Measurements from ENCODE around the gene RGS14. TPM values are rescaled to one million over a fixed set of nuclear protein-coding genes. Genes with fewer than 3 reads are reported as not detected.

RGS14 gene
- total RNA-seq, 4 donors from 2014 or later, result 3.7 to 18.3 (median 11.9) TPM

DNA sequence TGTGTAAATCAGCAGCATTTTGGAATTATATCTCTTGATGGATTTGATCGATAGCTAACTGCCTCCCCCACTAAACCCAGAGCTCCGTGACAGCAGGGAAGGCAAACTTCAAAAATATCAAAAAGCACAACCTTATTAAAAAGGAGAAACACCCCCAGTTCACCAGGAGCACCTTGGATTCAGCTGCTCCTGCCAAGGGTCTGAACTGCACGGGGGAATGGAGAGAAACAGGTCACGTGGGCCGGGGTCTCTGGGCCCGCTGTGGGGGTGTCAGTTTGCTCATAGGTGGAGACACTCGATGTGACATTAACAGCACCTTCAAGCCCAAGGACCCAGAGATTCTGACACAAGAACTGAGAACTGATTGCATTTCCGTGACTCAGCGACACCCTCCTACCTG is 25.5 kb downstream of the RGS14 start:
- 87% methylated on average over 9 of the region's 9 CpGs for WGBS
- intact Hi-C loops (cut with DNase I), result no loop called here
- no peak overlapping the region for H3K27ac ChIP-seq (replicated peaks in 1 of 4)
- peaks cover 5 to 7% (median 7%) of the 10 kb centered on the region in 4 donors for H3K4me1 ChIP-seq
- TF ChIP-seq, protein P1, sequence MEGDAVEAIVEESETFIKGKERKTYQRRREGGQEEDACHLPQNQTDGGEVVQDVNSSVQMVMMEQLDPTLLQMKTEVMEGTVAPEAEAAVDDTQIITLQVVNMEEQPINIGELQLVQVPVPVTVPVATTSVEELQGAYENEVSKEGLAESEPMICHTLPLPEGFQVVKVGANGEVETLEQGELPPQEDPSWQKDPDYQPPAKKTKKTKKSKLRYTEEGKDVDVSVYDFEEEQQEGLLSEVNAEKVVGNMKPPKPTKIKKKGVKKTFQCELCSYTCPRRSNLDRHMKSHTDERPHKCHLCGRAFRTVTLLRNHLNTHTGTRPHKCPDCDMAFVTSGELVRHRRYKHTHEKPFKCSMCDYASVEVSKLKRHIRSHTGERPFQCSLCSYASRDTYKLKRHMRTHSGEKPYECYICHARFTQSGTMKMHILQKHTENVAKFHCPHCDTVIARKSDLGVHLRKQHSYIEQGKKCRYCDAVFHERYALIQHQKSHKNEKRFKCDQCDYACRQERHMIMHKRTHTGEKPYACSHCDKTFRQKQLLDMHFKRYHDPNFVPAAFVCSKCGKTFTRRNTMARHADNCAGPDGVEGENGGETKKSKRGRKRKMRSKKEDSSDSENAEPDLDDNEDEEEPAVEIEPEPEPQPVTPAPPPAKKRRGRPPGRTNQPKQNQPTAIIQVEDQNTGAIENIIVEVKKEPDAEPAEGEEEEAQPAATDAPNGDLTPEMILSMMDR (IDR thresholded peaks at IDR 0.05), result no peak
- H3K4me3 ChIP-seq, result no peak overlapping the region
- DNase-seq (ENCODE audit: extremely low spot score), result no peak
- H3K27me3 ChIP-seq, result peaks cover 0 to 19% (median 0%) of the 10 kb centered on the region in 4 donors
- H3K36me3 ChIP-seq, result no peaks in the 10 kb centered on the region
- H3K9me3 ChIP-seq, result no peaks in the 10 kb centered on the region

DNA sequence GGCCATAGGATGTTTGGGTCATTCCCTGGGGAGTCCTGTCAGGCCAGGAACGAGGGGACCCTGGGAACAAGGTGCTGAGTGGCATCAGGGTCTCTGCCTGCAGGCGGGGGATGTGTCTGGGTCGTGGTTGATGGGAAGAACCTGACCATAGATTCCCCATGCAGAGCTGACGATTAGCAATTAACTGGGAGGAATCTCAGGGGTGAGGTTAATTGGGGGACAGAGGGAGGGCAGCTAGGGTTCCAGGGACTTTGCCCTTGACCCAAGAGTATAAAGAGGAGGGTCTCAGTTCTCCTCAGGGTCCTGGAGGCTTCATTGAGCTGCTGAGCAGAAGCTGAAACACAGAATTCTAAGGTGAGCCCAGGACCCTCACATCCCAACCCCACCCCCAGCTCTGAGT is 26.4 kb downstream of the RGS14 start, which contains the start of gene SLC34A1:
Gene SLC34A1, plus strand, starts transcription at position 301 of the 400 bp plus-strand sequence. CDS start 1,308 bp downstream, outside the sequence.
- Histone ChIP-seq H3K27ac (replicated peaks in 1 of 4) (no peak within 1 kb of the TSS), H3K4me3 (no peak within 1 kb of the TSS), H3K27me3 (peaks cover 0 to 26% (median 0%) of the 10 kb centered on the region in 4 donors), H3K36me3 (no peaks in the 10 kb centered on the region), H3K4me1 (peaks cover 5 to 14% (median 7%) of the 10 kb centered on the region in 4 donors), H3K9me3 (no peaks in the 10 kb centered on the region)
- TF ChIP-seq EP300 (IDR thresholded peaks at IDR 0.05) (no peak), POLR2A (IDR thresholded peaks at IDR 0.05; ENCODE audit: low read depth) (no peak)
- TF ChIP-seq, protein P1 (IDR thresholded peaks at IDR 0.05), result no peak
- no peak for DNase-seq (ENCODE audit: extremely low spot score)
- WGBS, result no CpG with 5 or more reads among the region's 4 CpGs
- intact Hi-C loops (cut with DNase I), result no loop called here

DNA sequence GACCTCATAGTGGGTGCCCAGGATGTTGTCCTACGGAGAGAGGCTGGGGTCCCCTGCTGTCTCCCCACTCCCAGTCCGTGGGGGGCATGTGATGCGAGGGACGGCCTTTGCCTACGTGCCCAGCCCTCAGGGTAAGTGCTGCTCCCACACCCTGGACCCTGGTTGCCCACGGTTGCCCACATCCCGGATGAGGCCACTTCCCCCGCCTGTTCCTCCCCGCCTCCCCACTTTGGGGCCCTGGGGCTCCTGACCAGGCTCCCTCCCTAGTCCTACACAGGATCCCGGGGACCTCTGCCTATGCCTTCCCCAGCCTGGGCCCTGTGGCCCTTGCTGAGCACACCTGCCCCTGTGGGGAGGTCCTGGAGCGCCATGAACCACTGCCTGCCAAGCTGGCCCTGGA is 28.0 kb downstream of the RGS14 start:
- intact Hi-C loops (cut with DNase I), result loop anchor here (5.0 kb wide), 1 partner anchor 68 kb away; no protein-coding TSS in a partner anchor
- DNase-seq (ENCODE audit: extremely low spot score), result no peak
- Histone ChIP-seq H3K36me3 (no peaks in the 10 kb centered on the region), H3K4me3 (no peak overlapping the region), H3K27me3 (peaks cover 0 to 33% (median 0%) of the 10 kb centered on the region in 4 donors), H3K27ac (replicated peaks in 1 of 4) (no peak overlapping the region), H3K4me1 (peaks cover 5 to 28% (median 19%) of the 10 kb centered on the region in 4 donors), H3K9me3 (no peaks in the 10 kb centered on the region)
- TF ChIP-seq POLR2A (IDR thresholded peaks at IDR 0.05; ENCODE audit: low read depth), result no peak
- TF ChIP-seq EP300 (IDR thresholded peaks at IDR 0.05), result no peak
- no peak for TF ChIP-seq POLR2AphosphoS5 (IDR thresholded peaks at IDR 0.05)
- TF ChIP-seq, protein P1 (IDR thresholded peaks at IDR 0.05), result no peak
- WGBS, result 49% methylated on average over 5 of the region's 11 CpGs

DNA sequence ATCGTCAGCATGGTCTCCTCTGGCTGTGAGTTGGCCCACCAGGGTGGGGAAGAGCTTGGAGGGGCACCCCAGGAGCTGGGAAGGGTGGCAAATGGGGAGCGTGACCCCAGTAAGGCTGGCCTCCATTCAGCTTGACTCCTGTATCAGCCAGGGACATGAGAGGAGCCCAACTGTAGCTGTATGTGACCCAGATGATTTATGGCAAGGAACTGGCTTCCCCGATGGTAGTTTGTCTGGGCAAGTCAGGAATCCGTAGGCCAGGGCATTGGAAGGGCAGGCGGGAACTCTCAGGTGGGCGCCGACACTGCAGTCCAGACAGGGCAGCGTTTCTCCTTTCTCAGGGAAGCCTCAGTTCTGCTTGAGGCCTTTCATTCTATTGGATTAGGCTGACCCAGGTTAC is 28.8 kb downstream of the RGS14 start:
- intact Hi-C loops (cut with DNase I), result loop anchor here (5.0 kb wide), 1 partner anchor 69 kb away; no protein-coding TSS in a partner anchor
- Histone ChIP-seq H3K36me3 (no peaks in the 10 kb centered on the region), H3K27ac (replicated peaks in 1 of 4) (no peak overlapping the region), H3K9me3 (no peaks in the 10 kb centered on the region), H3K27me3 (peaks cover 0 to 33% (median 0%) of the 10 kb centered on the region in 4 donors), H3K4me3 (no peak overlapping the region), H3K4me1 (peaks cover 5 to 28% (median 19%) of the 10 kb centered on the region in 4 donors)
- DNase-seq (ENCODE audit: extremely low spot score), result no peak
- WGBS, result 89% methylated on average over 8 of the region's 8 CpGs
- TF ChIP-seq EP300 (IDR thresholded peaks at IDR 0.05) (no peak), POLR2AphosphoS5 (IDR thresholded peaks at IDR 0.05) (no peak), POLR2A (IDR thresholded peaks at IDR 0.05; ENCODE audit: low read depth) (no peak)
- TF ChIP-seq, protein P1 (IDR thresholded peaks at IDR 0.05), result no peak

DNA sequence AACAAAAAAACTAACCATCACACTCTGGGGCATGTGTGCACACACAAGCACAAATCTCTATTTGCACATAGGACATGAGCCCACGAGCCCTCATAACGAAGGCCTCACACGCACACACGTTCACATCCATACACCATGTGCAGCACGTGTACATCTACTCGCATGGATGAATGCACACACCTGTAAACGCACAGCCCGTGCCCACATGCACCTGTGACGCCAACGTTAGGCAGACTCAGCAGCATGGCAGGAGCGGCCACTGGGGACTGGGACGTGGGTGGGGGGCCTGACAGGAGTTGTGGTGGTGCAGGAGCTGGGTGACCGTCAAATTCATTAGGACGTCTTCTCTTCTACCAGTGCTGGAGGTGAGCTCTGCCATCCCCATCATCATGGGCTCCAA is 29.7 kb downstream of the RGS14 start:
- DNase-seq (ENCODE audit: extremely low spot score), result no peak
- no peaks in the 10 kb centered on the region for H3K9me3 ChIP-seq
- no peak overlapping the region for H3K27ac ChIP-seq (replicated peaks in 1 of 4)
- intact Hi-C loops (cut with DNase I), result loop anchor here (5.0 kb wide), 1 partner anchor 70 kb away; no protein-coding TSS in a partner anchor
- 88% methylated on average over 14 of the region's 14 CpGs for WGBS
- H3K4me3 ChIP-seq, result no peak overlapping the region
- peaks cover 0 to 33% (median 0%) of the 10 kb centered on the region in 4 donors for H3K27me3 ChIP-seq
- H3K4me1 ChIP-seq, result peaks cover 4 to 27% (median 18%) of the 10 kb centered on the region in 4 donors
- no peaks in the 10 kb centered on the region for H3K36me3 ChIP-seq
- TF ChIP-seq POLR2A (IDR thresholded peaks at IDR 0.05; ENCODE audit: low read depth) (no peak), POLR2AphosphoS5 (IDR thresholded peaks at IDR 0.05) (no peak), EP300 (IDR thresholded peaks at IDR 0.05) (no peak)
- TF ChIP-seq, protein P1 (IDR thresholded peaks at IDR 0.05), result no peak
